K562 (cell line): Measurements from ENCODE around the gene EPHA4. TPM values are rescaled to one million over a fixed set of nuclear protein-coding genes. Genes with fewer than 3 reads are reported as not detected.

Source experiments
- ATAC-seq: fragments of 200-7000 bp; cut with Tn5 transposase; 3 replicates; pipeline ENCODE4 v1.9.1; 2020; ENCODE audit warnings: moderate library complexity
- BruUV-seq: library from RNA; stranded (reverse); fragments of 400-500 nt; replicated peaks from 2 replicates; lab custom pipeline; 2021; lab: Mats Ljungman, UMichigan
- CTCF ChIA-PET: fragments of 300-600 bp; formaldehyde crosslinking; extraction: SDS; loops from one replicate; lab custom pipeline; 2021; ENCODE audit warnings: low intra/inter-chr PET ratio; lab: Yijun Ruan, JAX
- POLR2A ChIA-PET: fragments of 300-600, 350-650 bp; sonication (Branson Sonifier 250); formaldehyde crosslinking; extraction: SDS; loops from one replicate; lab custom pipeline; 2021; ENCODE audit warnings: antibody characterized with exemption, inconsistent platforms; lab: Yijun Ruan, JAX
- DNase-seq, 4 experiments: peaks; one replicate each; pipeline versions ENCODE4 v3.0.0 to v3.0.0-alpha.2; 2011 to 2018; ENCODE audit warnings: low spot score in 3 of 4, mixed read lengths in 3 of 4; ENCODE audit errors: extremely low read depth in 1 of 4
- FAIRE-seq: peaks from 2 replicates; lab custom pipeline; 2011; peaks lifted over from hg19 to GRCh38; lab: Jason Lieb, UNC
- H2AFZ ChIP-seq: 2 replicates; pipeline ENCODE4 v1.6.0; 2011; ENCODE audit warnings: low read depth, low read length, control low read depth, inconsistent platforms
- H3K27ac ChIP-seq: fragments of 200-600 bp; 3 replicates; pipeline ENCODE4 v1.8.0; 2011; ENCODE audit warnings: low read depth, mild to moderate bottlenecking, control low read depth, inconsistent platforms, low read length, moderate library complexity, mixed read lengths; ENCODE audit errors: extremely low read depth
- H3K27me3 ChIP-seq, 2 experiments: fragments of 300-600 bp in 1 of 2; 2 replicates in 1 of 2; 3 replicates in 1 of 2; pipeline versions ENCODE4 v1.6.0 to v1.8.0; 2011; ENCODE audit warnings: inconsistent platforms in 2 of 2, low read length in 2 of 2, mild to moderate bottlenecking in 1 of 2, mixed read lengths in 1 of 2, moderate library complexity in 1 of 2; ENCODE audit not compliant: control insufficient read depth in 2 of 2, insufficient read depth in 2 of 2
- H3K36me3 ChIP-seq: fragments of 300-600 bp; 3 replicates; pipeline ENCODE4 v1.8.0; 2011; ENCODE audit warnings: mild to moderate bottlenecking, low read length, inconsistent platforms; ENCODE audit not compliant: control insufficient read depth, insufficient read depth
- H3K4me1 ChIP-seq, 2 experiments: fragments of 200-600 bp in 1 of 2; replicated peaks in 1 of 2; 2 replicates in 1 of 2; 3 replicates in 1 of 2; pipeline versions ENCODE4 v1.5.1 to v1.8.0; 2011; ENCODE audit warnings: inconsistent platforms in 2 of 2, low read length in 2 of 2, mild to moderate bottlenecking in 1 of 2, mixed read lengths in 1 of 2, moderate library complexity in 1 of 2; ENCODE audit not compliant: control insufficient read depth in 2 of 2, insufficient read depth in 2 of 2
- H3K4me2 ChIP-seq: 2 replicates; pipeline ENCODE4 v1.6.1; 2011; ENCODE audit warnings: low read length, control low read depth, inconsistent platforms, mixed read lengths; ENCODE audit not compliant: insufficient read depth
- H3K4me3 ChIP-seq: fragments of 200-600 bp; sonication (generic), shearing (Covaris generic); 2 replicates; pipeline ENCODE4 v1.5.1; 2016; ENCODE audit warnings: control low read depth, inconsistent platforms
- H3K79me2 ChIP-seq: fragments of 200-600 bp; 3 replicates; pipeline ENCODE4 v1.8.0; 2011; ENCODE audit warnings: low read length, inconsistent platforms; ENCODE audit not compliant: control insufficient read depth, insufficient read depth
- H3K9ac ChIP-seq, 2 experiments: 2 replicates each; pipeline versions ENCODE4 v1.6.0 to v1.6.1; 2011; ENCODE audit warnings: low read depth in 2 of 2, low read length in 2 of 2, control low read depth in 1 of 2, inconsistent platforms in 1 of 2, mild to moderate bottlenecking in 1 of 2, mixed read lengths in 1 of 2; ENCODE audit not compliant: insufficient read depth in 1 of 2
- H3K9me1 ChIP-seq: one replicate; pipeline ENCODE4 v1.6.0; 2011; ENCODE audit warnings: inconsistent platforms, mild to moderate bottlenecking, low read length, moderate library complexity; ENCODE audit not compliant: control insufficient read depth, insufficient read depth
- H3K9me3 ChIP-seq: replicated peaks from 2 replicates; pipeline ENCODE4 v1.5.1; 2011; ENCODE audit warnings: low read depth, low read length, inconsistent platforms; ENCODE audit not compliant: control insufficient read depth, insufficient read depth
- H4K20me1 ChIP-seq: replicated peaks from 2 replicates; pipeline ENCODE4 v1.6.1; 2011; ENCODE audit warnings: low read length, inconsistent platforms, mixed read lengths; ENCODE audit not compliant: control insufficient read depth, insufficient read depth
- BHLHE40 ChIP-seq: IDR thresholded peaks from 2 replicates; pipeline ENCODE4 v1.6.1; 2011; ENCODE audit warnings: low read length, improper control_type of control experiment
- CHD4 ChIP-seq: fragments of 200-600 bp; sonication (generic); IDR thresholded peaks from 3 replicates; pipeline ENCODE4 v1.6.1; 2012; ENCODE audit warnings: low read depth, mild to moderate bottlenecking, mixed read lengths, low read length, inconsistent platforms; ENCODE audit not compliant: insufficient read depth, insufficient replicate concordance, poor library complexity, severe bottlenecking
- ETS2 ChIP-seq: IDR thresholded peaks from 2 replicates; pipeline ENCODE4 v1.6.1; 2016; ENCODE audit warnings: borderline replicate concordance, missing genetic modification characterization, mild to moderate bottlenecking, moderate library complexity, missing compliant biosample characterization; ENCODE audit not compliant: poor library complexity, severe bottlenecking
- GATAD2B ChIP-seq: fragments of 450-650 bp; IDR thresholded peaks from 2 replicates; pipeline ENCODE4 v1.6.1; 2017; ENCODE audit warnings: mild to moderate bottlenecking, borderline replicate concordance
- HSF4 ChIP-seq: fragments of 250-450 bp; sonication (Bioruptor Pico); IDR thresholded peaks from 2 replicates; pipeline ENCODE4 v2.1.2; 2022; ENCODE audit warnings: mild to moderate bottlenecking, moderate library complexity, borderline replicate concordance
- NUFIP1 ChIP-seq: fragments of 450-650 bp; IDR thresholded peaks from 2 replicates; pipeline ENCODE4 v1.6.1; 2018; ENCODE audit not compliant: partially characterized antibody
- USF1 ChIP-seq: sonication (generic); formaldehyde crosslinking; IDR thresholded peaks from 2 replicates; pipeline ENCODE4 v1.9.0; 2022; ENCODE audit warnings: mild to moderate bottlenecking, missing genetic modification reagents
- ZNF77 ChIP-seq: fragments of 250-450 bp; sonication (Bioruptor Pico); IDR thresholded peaks from 2 replicates; pipeline ENCODE4 v1.5.0; 2020
- WGBS: fragments of 100-300 bp; shearing (Covaris generic); methylation state at CpG from one replicate; pipeline ENCODE4 v1.1.6; 2016; ENCODE audit warnings: low coverage, mixed read lengths; ENCODE audit not compliant: insufficient coverage; ENCODE audit errors: missing lambda C conversion rate; 5-methylcytosine and 5-hydroxymethylcytosine counted together
- in situ Hi-C: fragments of 300-500 bp; cut with MboI; formaldehyde crosslinking; loops from 4 replicates; pipeline ENCODE4 v1.15.0; 2018; ENCODE audit warnings: inconsistent platforms, mixed read lengths
- intact Hi-C: fragments of 100-400 bp; cut with micrococcal nuclease; formaldehyde crosslinking; loops from 2 replicates; pipeline ENCODE4 v1.14.2; 2022
- polyA plus RNA-seq, 8 experiments: library from polyadenylated mRNA; depleted of rRNA in 4 of 8; stranded (reverse) in 5 of 8; unstranded in 3 of 8; fragments of >200 nt; fragmentation: Nextera tagmentation in 2 of 8; fragmentation: Illumina TruSeq in 1 of 8; extraction: Ambion mirVana in 2 of 8; extraction: Trizol in 1 of 8; gene quantifications; 2 replicates each; pipeline versions ENCODE4 v1.2.1 to v1.2.3, GENCODE V29; 2011 to 2014; ENCODE audit warnings: inconsistent platforms in 1 of 8, missing spikeins in 1 of 8
- total RNA-seq, 7 experiments: library from RNA; depleted of rRNA in 6 of 7; stranded (reverse); fragments of >200 nt in 6 of 7; fragmentation: Illumina TruSeq in 2 of 7; extraction: Trizol in 2 of 7; gene quantifications; 2 replicates each; pipeline versions ENCODE4 v1.2.1 to v1.2.3, GENCODE V29; 2011 to 2021; ENCODE audit warnings: low replicate concordance in 1 of 7
- TF ChIP-seq, protein P1 (sequence below): fragments of 450-650 bp; IDR thresholded peaks from 2 replicates; pipeline ENCODE4 v1.6.1; 2016

The EPHA4 gene
- total and polyA plus RNA-seq, 9 of the 15 experiments (the other 6 are each of a cell fraction or from before 2014, with no cell fraction given) = 0.07 to 0.09 (median 0.07) TPM; not detected in 6

DNA sequence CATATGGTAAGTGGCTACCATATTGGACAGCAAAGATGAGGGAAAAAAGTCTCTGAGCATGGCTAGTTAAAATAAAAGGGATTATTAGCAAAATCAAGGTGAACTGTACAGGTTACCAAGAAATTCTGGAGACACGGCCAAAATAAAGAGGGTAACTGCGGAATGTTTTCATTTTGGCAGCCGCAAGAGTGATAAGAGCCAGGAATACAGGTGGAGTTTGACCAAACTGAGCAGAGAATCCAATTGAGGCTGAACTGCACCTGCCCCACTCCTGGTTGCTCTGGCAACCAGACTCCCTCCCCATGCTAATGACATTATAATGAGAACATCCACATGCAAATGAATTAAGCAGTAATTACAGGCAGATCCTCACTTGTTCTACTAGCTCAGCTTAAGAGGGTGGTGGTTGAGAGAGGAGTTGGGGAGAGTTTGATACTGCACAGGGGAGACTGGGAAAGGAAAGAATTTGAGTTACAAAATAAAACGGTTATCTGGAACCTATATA lies 18.8 kb upstream of the EPHA4 start:
- in situ Hi-C loops = no loop called here
- no peaks in the 10 kb centered on the region for H3K9me3 ChIP-seq
- TF ChIP-seq HSF4 (CRISPR knock-in tag) = no peak
- DNase-seq (no peak), FAIRE-seq (no peak), ATAC-seq (no peak)
- WGBS = 0% methylated on average over 3 of the region's 4 CpGs
- ChIA-PET CTCF (no interaction called here), POLR2A (no interaction called here)
- H3K4me1 ChIP-seq = no peaks in the 10 kb centered on the region
- H3K27me3 ChIP-seq = no peaks in the 10 kb centered on the region
- H2AFZ ChIP-seq = no peak overlapping the region
- H3K36me3 ChIP-seq = no peaks in the 10 kb centered on the region
- no peak overlapping the region for H3K4me3 ChIP-seq
- no peak overlapping the region for H3K27ac ChIP-seq
- no peaks in the 10 kb centered on the region for H3K9me1 ChIP-seq
- intact Hi-C loops = no loop called here
- no peaks in the 10 kb centered on the region for H4K20me1 ChIP-seq
- no peaks in the 10 kb centered on the region for H3K79me2 ChIP-seq
- no peak overlapping the region for H3K9ac ChIP-seq
- H3K4me2 ChIP-seq = no peak overlapping the region
- BruUV-seq = no TSS peak

DNA sequence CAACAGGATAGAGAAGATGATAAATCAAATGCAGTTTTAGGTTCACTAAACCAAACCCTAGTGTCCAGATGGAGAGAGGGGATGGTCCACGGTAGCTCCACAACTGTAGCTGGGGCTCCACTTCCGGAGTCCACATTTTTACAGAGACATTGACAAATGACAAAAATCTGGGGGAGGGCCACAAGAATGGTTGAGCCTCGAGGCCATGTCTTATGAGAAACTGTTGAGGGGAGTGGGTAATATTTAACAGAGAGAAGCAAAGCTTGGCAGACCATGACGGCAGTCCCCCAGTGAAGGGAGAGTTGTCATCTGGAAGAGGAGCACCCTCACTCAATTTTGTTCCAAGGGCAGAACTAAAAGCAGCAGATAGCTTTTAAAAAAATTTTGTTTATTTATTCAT lies 17.6 kb upstream of the EPHA4 start:
- no peak for FAIRE-seq
- intact Hi-C loops (no loop called here), in situ Hi-C loops (no loop called here)
- H3K4me2 ChIP-seq = no peak overlapping the region
- H3K4me1 ChIP-seq = no peaks in the 10 kb centered on the region
- no peaks in the 10 kb centered on the region for H3K27me3 ChIP-seq
- H3K9me3 ChIP-seq = no peaks in the 10 kb centered on the region
- no peak overlapping the region for H3K4me3 ChIP-seq
- 17% methylated on average over 1 of the region's 4 CpGs for WGBS
- DNase-seq = no peak
- H3K9me1 ChIP-seq = no peaks in the 10 kb centered on the region
- no peak overlapping the region for H3K27ac ChIP-seq
- BruUV-seq = no TSS peak
- no peak for TF ChIP-seq BHLHE40
- no peak for TF ChIP-seq CHD4
- no peak for TF ChIP-seq NUFIP1
- no peak for TF ChIP-seq ZNF77
- TF ChIP-seq, protein P1, sequence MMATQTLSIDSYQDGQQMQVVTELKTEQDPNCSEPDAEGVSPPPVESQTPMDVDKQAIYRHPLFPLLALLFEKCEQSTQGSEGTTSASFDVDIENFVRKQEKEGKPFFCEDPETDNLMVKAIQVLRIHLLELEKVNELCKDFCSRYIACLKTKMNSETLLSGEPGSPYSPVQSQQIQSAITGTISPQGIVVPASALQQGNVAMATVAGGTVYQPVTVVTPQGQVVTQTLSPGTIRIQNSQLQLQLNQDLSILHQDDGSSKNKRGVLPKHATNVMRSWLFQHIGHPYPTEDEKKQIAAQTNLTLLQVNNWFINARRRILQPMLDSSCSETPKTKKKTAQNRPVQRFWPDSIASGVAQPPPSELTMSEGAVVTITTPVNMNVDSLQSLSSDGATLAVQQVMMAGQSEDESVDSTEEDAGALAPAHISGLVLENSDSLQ = no peak
- no peak for TF ChIP-seq USF1 (CRISPR knock-in tag)
- TF ChIP-seq ETS2 = no peak
- no peak for TF ChIP-seq GATAD2B
- H2AFZ ChIP-seq = no peak overlapping the region
- ChIA-PET POLR2A (interaction anchor here (0.6 kb wide), 1 partner anchor 43 kb away, joined by 3 read pairs; no protein-coding TSS in a partner anchor), CTCF (no interaction called here)
- no peaks in the 10 kb centered on the region for H4K20me1 ChIP-seq
- H3K79me2 ChIP-seq = no peaks in the 10 kb centered on the region
- ATAC-seq = no peak
- H3K36me3 ChIP-seq = no peaks in the 10 kb centered on the region
- H3K9ac ChIP-seq = no peak overlapping the region
